Stimulated activated CD4-positive, alpha-beta T cell treated with anti-CD3 and anti-CD28 coated beads, Interleukin-1b, Interleukin-23, amount 100 ng/mL, for 48 hours (primary cell): Measurements from ENCODE around the gene TRIM54.

Experiments
- DNase-seq: peaks from one replicate; pipeline ENCODE4 v3.0.0-alpha.2; 2020

The TRIM54 gene

GRCh38 chr2:27281855-27282559 is at the start of gene TRIM54:
Gene TRIM54 (plus strand): TSS chr2:27282429. CDS start chr2:27282732, 303 bp downstream.
- DNase-seq, result no peak

DNA sequence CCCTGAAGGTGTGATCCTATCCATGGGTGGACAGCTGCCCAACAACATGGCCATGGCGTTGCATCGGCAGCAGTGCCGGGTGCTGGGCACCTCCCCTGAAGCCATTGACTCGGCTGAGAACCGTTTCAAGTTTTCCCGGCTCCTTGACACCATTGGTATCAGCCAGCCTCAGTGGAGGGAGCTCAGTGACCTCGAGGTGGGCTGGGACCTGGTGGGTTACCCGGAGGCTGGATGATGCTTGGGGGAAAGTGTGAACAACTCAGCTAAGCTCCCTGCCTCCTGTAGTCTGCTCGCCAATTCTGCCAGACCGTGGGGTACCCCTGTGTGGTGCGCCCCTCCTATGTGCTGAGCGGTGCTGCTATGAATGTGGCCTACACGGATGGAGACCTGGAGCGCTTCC is 48.9 kb upstream of the TRIM54 start:
- no peak for DNase-seq

DNA sequence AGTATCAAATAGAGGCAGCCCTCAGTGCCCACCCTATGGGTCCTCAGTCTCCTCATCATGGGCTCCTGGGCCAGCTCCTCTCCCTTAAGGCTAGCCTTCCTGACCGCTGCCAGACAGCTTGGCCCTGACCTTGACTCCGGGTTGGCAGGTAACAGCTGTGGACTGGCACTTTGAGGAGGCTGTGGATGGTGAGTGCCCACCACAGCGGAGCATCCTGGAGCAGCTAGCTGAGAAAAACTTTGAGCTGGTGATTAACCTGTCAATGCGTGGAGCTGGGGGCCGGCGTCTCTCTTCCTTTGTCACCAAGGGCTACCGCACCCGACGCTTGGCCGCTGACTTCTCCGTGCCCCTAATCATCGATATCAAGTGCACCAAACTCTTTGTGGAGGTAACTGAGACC is 46.1 kb upstream of the TRIM54 start:
- DNase-seq, result no peak

DNA sequence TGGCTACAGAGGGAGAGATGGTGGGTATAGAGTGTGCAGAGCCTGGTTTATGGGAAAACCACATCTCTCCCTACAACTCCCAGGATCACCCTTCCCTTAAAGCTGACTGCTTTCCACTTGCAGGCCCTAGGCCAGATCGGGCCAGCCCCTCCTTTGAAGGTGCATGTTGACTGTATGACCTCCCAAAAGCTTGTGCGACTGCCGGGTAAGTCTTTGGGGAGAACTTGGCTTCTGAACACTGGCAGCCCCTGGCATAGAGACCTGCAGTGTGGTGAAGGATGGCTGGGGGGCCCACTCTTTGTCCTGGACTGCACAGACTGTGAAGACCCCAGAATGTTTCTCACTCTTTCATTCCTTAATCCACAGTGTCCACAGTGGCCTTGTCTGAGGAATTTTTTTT is 45.6 kb upstream of the TRIM54 start:
- DNase-seq, result no peak

GRCh38 chr2:27237341-27237945 is 44.8 kb upstream of the TRIM54 start:
- DNase-seq, result no peak

GRCh38 chr2:27238976-27239375 is 43.3 kb upstream of the TRIM54 start:
- DNase-seq, result no peak

- no peak for DNase-seq
Measured at GRCh38 chr2:27240406-27240805, 41.8 kb upstream of the TRIM54 start.

GRCh38 chr2:27241761-27242613 is 40.2 kb upstream of the TRIM54 start:
- DNase-seq, result no peak

DNA sequence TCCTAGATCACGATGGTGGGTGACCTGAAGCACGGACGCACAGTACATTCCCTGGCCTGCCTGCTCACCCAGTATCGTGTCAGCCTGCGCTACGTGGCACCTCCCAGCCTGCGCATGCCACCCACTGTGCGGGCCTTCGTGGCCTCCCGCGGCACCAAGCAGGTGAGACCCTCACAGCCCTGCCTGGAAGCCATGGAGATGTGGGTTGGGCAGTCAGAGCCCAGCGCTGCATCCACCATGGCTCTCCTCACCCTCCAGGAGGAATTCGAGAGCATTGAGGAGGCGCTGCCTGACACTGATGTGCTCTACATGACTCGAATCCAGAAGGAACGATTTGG is 39.6 kb upstream of the TRIM54 start:
- no peak for DNase-seq

GRCh38 chr2:27243391-27244130 is 38.7 kb upstream of the TRIM54 start:
- no peak for DNase-seq

GRCh38 chr2:27245116-27245515 is 37.1 kb upstream of the TRIM54 start:
- no peak for DNase-seq

DNA sequence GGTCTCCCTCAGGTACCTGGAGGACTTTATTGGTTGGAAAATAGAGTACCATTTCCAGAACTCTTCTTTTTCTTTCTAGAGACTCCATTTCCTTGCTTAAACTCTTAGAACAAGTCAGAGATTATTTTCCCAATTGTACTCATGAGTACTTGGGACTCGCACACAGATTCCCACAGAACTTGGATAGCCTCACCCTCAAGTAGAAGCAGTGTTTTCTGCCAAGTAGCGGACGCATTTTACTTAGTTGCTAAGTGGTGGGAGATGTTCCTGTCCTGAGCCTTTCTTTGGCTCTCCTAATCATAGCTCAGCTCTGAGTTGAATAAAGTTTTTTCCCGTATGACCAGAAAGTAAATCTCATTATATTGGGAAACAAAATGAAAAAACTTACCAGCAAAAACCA is 36.6 kb upstream of the TRIM54 start:
- no peak for DNase-seq

- DNase-seq, result no peak
Measured at GRCh38 chr2:27247893-27248292, 34.3 kb upstream of the TRIM54 start.

- DNase-seq, result no peak
Measured at GRCh38 chr2:27249159-27249890, 32.9 kb upstream of the TRIM54 start.

DNA sequence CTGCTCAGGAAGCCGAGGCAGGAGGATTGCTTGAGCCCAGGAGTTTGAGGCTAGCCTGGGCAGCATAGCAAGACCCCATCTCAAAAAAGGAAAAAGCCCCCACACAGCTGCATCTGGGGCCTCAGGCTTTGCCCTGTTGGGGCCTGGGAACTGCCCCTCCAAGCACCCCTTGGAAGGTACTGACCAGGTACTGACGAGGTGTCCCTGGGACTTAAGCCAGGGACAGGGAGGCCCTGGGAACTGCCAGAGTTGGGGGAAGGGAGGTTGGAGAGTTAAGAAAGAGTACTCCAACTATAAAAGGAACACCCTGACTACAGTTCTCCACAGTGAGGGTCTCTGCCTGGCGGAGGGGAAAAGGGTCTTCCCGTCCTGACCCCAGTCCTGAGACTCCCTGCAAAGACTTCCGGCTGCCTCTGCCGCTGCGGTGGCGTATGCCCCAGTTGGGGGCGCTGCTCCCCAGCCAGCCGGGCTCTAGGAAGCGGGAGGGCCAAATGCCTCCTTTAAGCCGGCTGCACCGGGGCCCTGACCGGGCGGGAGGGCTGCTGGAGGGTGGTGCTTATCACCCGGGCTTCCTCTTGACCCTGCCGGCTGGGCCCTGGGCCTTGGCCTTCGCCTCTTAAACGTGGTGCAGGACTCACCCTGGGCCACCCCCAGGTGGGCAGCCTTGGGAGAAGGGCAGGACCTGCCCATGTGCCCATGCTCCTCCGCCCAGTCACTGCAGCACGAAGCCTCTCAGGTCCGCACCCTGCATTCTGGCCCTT is 32.2 kb upstream of the TRIM54 start:
- DNase-seq, result peak; percentile 64

DNA sequence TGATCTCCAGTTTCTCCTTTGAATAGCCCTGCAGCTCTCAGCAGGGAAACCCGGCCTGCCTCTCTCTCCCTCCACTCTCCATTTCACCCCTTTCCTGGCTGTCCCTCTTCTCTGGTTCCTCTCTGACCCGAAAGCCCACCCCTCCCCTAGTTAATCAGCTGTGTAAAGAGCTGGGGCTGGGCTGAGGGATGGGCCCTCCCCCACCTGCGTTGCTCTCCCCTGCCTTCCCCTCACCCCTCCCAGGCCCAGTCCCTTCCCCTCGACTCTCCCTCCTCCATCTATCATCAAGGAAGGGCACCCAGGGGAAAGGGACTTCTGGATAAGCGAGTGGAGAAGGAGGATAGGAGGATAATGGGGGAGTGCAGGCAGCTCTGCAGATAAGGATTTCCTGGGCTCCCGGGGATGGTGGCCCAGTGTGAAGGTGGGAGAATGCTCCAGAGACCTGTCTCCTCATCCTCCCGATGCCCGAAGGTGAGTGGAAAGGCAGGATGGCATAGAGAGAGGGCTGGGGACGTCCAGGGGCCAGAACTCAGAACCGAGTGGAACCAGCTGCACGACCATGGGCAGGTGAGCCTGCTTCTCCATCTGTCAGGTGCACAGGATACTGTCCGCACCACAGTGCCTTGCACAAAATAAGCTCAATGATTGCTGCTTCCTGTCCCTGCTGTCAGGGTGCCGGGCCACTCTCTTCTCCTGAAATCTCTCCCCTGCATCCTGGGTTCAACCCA is 31.4 kb upstream of the TRIM54 start:
- DNase-seq, result no peak

DNA sequence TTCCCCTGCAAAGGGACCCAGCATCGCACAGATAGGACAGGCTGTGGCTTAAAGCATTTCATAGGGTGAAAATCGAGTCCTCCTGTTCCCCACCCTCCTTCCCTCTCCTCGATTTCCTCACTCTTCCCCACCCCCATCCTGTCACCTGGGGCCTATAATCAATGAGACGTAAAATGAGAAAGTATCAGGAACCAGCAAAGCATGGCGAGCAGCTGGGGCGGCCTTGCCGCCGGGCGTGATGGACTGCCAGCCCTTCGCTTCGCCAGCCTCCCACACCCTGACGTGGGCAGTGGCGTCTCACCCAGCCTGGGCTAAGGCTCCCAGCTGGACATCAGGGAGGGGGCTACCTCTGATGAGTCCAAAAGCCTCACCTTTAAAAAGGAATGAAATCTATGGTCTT is 30.5 kb upstream of the TRIM54 start:
- DNase-seq, result no peak

DNA sequence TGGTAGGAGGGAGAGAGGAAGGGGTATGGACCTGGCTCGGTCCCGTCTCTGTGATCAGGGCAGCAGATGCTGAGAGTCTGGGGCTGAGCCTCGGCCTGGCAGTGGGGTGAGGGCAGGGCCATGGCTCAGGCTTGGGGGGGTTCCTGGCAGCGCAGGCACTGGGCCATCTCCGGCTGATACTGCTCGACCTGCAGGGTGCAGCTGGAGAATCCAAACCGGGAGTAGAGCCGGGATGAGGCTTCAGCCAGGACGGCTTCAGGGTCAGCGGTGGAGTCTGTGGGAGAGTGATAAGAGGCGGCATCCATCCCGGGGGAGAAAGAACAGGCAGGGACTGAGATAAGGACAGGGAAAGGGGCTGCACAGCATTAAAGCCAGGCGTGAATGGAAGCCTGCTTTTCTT is 27.0 kb upstream of the TRIM54 start:
- no peak for DNase-seq

- no peak for DNase-seq
Measured at GRCh38 chr2:27255660-27256059, 26.6 kb upstream of the TRIM54 start.

DNA sequence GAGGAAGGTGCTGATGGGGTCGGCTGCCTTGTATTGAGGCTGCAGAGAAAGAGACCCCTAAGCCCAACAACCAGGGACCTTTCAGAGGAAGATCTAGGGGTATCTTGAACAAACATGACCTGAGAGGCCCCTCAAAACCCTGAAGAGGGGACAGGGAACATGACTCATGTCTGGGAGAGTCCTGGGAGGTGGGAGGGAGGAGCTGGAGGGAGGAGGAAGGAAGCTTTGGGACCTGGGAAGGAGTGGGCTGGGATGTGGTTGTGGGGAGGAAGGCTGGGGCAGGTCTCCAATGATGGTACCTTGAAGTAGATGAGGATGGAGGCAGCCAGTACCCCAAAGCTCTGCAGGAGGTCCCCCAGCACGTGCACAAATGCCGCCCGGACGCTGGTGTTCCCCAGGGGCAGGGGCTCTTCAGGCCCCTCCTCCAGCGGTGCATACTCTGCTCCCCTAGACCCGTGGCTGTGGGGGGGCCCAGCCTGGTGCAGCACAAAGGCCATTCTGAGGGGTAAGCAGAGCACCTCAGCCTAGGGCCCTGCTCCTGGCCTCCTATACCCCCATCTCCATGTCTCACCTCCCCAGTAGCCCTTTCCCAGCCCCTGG is 25.3 kb upstream of the TRIM54 start:
- no peak for DNase-seq

GRCh38 chr2:27258051-27258450 is 24.2 kb upstream of the TRIM54 start:
- no peak for DNase-seq
